ENCODE measurements around the gene FOXF1.

Gene FOXF1

GRCh38 chr16:86527366-86527765, 17.0 kb downstream of the FOXF1 start:
- Histone ChIP-seq H3K27me3 (replicated peaks) (peaks cover 4% of the 10 kb centered on the region), H3K36me3 (replicated peaks) (no peaks in the 10 kb centered on the region), H3K4me3 (ENCODE audit: low read depth, low read length) (no peak overlapping the region), H3K27ac (no peak overlapping the region)
- no peak for DNase-seq
- in situ Hi-C loops (cut with HindIII; ENCODE audit: low pct_ligation_motif_present, low sequenced_read_pairs), result no loop called here
- TF ChIP-seq, protein P1, sequence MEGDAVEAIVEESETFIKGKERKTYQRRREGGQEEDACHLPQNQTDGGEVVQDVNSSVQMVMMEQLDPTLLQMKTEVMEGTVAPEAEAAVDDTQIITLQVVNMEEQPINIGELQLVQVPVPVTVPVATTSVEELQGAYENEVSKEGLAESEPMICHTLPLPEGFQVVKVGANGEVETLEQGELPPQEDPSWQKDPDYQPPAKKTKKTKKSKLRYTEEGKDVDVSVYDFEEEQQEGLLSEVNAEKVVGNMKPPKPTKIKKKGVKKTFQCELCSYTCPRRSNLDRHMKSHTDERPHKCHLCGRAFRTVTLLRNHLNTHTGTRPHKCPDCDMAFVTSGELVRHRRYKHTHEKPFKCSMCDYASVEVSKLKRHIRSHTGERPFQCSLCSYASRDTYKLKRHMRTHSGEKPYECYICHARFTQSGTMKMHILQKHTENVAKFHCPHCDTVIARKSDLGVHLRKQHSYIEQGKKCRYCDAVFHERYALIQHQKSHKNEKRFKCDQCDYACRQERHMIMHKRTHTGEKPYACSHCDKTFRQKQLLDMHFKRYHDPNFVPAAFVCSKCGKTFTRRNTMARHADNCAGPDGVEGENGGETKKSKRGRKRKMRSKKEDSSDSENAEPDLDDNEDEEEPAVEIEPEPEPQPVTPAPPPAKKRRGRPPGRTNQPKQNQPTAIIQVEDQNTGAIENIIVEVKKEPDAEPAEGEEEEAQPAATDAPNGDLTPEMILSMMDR (IDR thresholded peaks at IDR 0.05; ENCODE audit: low read depth, low read length, missing control alignments), result no peak

- Histone ChIP-seq H3K27ac (no peak overlapping the region), H3K27me3 (replicated peaks) (peaks cover 3% of the 10 kb centered on the region), H3K36me3 (replicated peaks) (no peaks in the 10 kb centered on the region), H3K4me3 (ENCODE audit: low read depth, low read length) (no peak overlapping the region)
- in situ Hi-C loops (cut with HindIII; ENCODE audit: low pct_ligation_motif_present, low sequenced_read_pairs), result no loop called here
- no peak for DNase-seq
- TF ChIP-seq, protein P1 (IDR thresholded peaks at IDR 0.05; ENCODE audit: low read depth, low read length, missing control alignments), result no peak
Observed at GRCh38 chr16:86528061-86528929, 18.0 kb downstream of the FOXF1 start.

DNA sequence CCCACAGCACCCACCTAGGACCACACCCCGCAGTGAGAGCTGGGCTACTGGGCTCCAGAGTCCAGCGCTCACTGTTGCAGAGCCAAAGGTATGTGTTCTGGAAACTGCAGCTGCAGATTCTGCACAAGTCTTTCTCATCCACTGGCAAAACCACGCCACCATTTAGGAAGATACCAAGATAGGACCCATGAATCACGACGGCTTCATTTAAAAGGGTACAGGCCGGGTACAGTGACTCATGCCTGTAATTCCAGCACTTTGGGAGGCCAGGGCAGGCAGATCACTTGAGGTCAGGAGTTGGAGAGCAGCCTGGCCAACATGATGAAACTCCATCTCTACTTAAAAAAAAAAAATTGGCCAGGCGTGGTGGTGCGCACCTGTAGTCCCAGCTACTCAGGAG, 18.8 kb downstream of the FOXF1 start:
- no peak for DNase-seq
- no peak overlapping the region for H3K27ac ChIP-seq
- in situ Hi-C loops (cut with HindIII; ENCODE audit: low pct_ligation_motif_present, low sequenced_read_pairs), result no loop called here
- peaks cover 1% of the 10 kb centered on the region for H3K27me3 ChIP-seq (replicated peaks)
- TF ChIP-seq, protein P1 (IDR thresholded peaks at IDR 0.05; ENCODE audit: low read depth, low read length, missing control alignments), result no peak
- H3K36me3 ChIP-seq (replicated peaks), result no peaks in the 10 kb centered on the region
- no peak overlapping the region for H3K4me3 ChIP-seq (ENCODE audit: low read depth, low read length)

DNA sequence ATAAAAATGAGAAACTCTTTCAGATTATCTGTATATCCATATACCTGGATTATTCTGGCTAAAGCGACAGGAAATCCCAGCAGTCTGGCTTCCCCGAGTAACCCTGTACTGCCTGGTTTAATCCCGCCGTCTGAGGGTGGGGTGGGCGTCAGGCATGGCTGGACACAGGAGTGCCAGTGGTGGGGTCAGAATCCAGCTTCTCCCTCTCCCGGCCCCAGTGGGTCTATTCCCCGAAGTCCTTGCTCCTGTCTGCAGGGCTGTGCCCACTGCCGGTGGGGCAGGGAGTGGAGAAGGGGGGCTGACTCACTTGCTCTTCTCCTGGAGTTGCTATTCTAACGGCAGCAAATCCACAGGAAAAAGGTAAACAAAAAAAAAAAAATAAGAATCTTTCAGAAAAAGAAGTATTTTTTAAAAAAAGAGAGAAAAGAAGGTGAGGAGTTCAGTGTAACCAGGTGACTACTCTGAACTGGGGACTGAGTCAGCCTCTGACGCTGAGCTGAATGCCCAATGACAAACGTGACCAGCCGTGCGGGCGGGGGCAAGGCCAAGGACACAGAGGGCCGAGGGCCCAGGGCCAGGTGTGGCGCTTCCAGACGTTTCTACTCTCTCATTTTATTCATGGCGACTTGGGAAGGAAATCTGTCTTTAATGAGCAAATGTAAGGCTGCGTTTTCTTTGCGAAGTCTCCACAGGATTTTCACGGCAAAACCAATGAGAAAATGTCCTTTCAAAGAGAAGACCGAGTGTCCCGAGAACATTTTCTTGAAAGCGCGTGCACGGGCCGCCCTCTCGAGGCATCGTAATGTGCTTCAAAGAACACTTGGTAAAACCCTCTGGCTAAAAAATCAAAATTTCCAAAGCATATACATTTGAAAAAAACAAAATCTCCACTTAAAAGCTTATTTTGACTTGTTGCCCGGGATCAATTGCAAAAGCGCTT, 20.2 kb downstream of the FOXF1 start:
- in situ Hi-C loops (cut with HindIII; ENCODE audit: low pct_ligation_motif_present, low sequenced_read_pairs), result no loop called here
- no peak overlapping the region for H3K4me3 ChIP-seq (ENCODE audit: low read depth, low read length)
- TF ChIP-seq, protein P1 (IDR thresholded peaks at IDR 0.05; ENCODE audit: low read depth, low read length, missing control alignments), result no peak
- H3K27ac ChIP-seq, result no peak overlapping the region
- H3K36me3 ChIP-seq (replicated peaks), result no peaks in the 10 kb centered on the region
- DNase-seq, result no peak
- H3K27me3 ChIP-seq (replicated peaks), result no peaks in the 10 kb centered on the region

DNA sequence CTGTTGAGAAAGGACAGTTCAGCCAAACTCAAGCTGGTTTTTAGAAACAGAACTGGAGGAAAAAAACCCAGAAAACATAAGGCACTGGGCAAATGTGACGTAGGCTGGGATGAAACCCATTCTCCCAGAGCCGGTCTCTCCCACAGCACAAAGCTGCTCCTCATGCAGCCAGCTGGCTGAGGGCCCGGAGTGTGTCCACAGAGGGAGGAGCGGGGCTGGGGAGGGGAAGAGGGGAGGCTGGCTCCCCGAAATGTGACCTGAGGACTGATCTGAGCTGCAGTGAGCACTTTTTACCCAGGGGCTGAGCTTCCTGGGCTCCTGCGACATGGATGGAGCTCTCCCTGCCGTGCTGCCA, 20.8 kb downstream of the FOXF1 start:
- Histone ChIP-seq H3K27me3 (replicated peaks) (no peaks in the 10 kb centered on the region), H3K4me3 (ENCODE audit: low read depth, low read length) (no peak overlapping the region), H3K36me3 (replicated peaks) (no peaks in the 10 kb centered on the region), H3K27ac (no peak overlapping the region)
- DNase-seq, result no peak
- TF ChIP-seq, protein P1 (IDR thresholded peaks at IDR 0.05; ENCODE audit: low read depth, low read length, missing control alignments), result no peak
- in situ Hi-C loops (cut with HindIII; ENCODE audit: low pct_ligation_motif_present, low sequenced_read_pairs), result no loop called here

All from brain microvascular endothelial cell (primary cell).